H1 (cell line): Measurements from ENCODE around the gene GJD3. TPM values are rescaled to one million over a fixed set of nuclear protein-coding genes. Genes with fewer than 3 reads are reported as not detected.

Source experiments
- YY1 ChIP-seq: IDR thresholded peaks from 2 replicates; pipeline ENCODE4 v1.6.1; 2011; ENCODE audit warnings: low read depth, mild to moderate bottlenecking, low read length
- polyA plus RNA-seq, 7 experiments: library from polyadenylated mRNA; depleted of rRNA in 3 of 7; stranded (reverse) in 5 of 7; unstranded in 2 of 7; fragments of >200 nt in 5 of 7; fragments of 200-250 nt in 2 of 7; gene quantifications; 1 replicate in 5 of 7; 2 replicates in 1 of 7; 4 replicates in 1 of 7; pipeline versions ENCODE4 v1.2.1 to v1.2.3, GENCODE V29; 2011 to 2013; ENCODE audit warnings: missing spikeins in 2 of 7, mixed read lengths in 2 of 7
- total RNA-seq: library from RNA; stranded (reverse); fragmentation: NEBNext Ultra II Directional; extraction: Animal tissue kit (Norgen Biotek cat#: 25700); gene quantifications from 2 replicates; pipeline ENCODE4 v1.2.1, GENCODE V29; 2021
- TF ChIP-seq, protein P1 (sequence below): IDR thresholded peaks from 2 replicates; pipeline ENCODE4 v1.6.1; 2012; ENCODE audit warnings: low read length, inconsistent platforms
- TF ChIP-seq, protein P2 (sequence below): IDR thresholded peaks from 2 replicates; pipeline ENCODE4 v1.6.1; 2011; ENCODE audit warnings: low read length, improper control_type of control experiment

GJD3 gene
- total and polyA plus RNA-seq, 2 of the 8 experiments (the other 6 are each of a cell fraction or from before 2014, with no cell fraction given): 0.53 to 1.9 TPM

DNA sequence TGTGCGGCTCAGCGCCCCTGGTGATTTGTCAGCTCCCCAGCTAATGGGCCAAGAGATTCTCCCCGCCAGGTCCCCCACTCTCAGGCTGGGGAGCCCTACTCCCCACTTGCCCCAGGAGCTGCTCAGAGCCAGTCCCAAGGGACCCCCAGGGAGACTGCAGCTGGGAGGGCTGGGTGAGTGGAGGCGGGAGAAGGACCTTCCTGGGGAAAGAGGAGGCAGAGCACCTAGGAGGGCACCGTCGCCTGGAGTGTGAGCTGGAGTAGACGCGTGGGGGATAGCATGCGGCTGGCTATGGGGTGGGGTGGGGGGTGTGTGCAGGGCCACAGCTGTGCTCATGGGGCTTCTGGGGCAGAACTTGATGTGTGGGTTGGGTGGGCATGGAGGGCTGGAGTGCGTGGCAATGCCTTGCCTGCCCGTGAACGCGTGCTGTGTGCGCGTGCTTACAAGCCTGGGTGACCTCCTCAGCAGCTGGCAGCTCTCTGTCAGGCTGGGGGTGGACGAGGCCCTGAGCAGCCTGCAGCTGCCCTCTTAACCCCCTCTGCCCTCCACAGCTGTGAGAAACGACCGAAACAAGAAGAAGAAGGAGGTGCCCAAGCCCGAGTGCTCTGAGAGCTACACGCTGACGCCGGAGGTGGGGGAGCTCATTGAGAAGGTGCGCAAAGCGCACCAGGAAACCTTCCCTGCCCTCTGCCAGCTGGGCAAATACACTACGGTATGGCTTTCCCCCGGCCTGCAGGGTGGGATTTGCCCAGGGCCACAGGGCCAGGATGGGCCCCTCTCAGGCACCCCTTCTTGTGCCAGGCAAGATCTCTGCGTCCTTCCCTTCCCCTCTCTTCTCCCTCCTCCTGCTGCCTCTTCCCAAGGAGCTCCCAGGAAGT, 12.9 kb downstream of the GJD3 start (continued):
- TF ChIP-seq, protein P1, sequence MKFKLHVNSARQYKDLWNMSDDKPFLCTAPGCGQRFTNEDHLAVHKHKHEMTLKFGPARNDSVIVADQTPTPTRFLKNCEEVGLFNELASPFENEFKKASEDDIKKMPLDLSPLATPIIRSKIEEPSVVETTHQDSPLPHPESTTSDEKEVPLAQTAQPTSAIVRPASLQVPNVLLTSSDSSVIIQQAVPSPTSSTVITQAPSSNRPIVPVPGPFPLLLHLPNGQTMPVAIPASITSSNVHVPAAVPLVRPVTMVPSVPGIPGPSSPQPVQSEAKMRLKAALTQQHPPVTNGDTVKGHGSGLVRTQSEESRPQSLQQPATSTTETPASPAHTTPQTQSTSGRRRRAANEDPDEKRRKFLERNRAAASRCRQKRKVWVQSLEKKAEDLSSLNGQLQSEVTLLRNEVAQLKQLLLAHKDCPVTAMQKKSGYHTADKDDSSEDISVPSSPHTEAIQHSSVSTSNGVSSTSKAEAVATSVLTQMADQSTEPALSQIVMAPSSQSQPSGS: no peak
- TF ChIP-seq YY1: no peak
- TF ChIP-seq, protein P2, sequence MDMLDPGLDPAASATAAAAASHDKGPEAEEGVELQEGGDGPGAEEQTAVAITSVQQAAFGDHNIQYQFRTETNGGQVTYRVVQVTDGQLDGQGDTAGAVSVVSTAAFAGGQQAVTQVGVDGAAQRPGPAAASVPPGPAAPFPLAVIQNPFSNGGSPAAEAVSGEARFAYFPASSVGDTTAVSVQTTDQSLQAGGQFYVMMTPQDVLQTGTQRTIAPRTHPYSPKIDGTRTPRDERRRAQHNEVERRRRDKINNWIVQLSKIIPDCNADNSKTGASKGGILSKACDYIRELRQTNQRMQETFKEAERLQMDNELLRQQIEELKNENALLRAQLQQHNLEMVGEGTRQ: no peak
